ENCODE data around the gene OR2A2. TPM values are rescaled to one million over a fixed set of nuclear protein-coding genes. Genes with fewer than 3 reads are reported as not detected.

OR2A2 gene
- total RNA-seq, 4 donors from 2014 or later, result not detected

- H3K36me3 ChIP-seq, result no peaks in the 10 kb centered on the region
- no peak within 1 kb of the TSS for H3K27ac ChIP-seq
- WGBS, 2 donors (ENCODE audit: low coverage in 1 of 2), result 73 to 79% methylated on average over 1 to 2 of the region's 2 CpGs
- H3K27me3 ChIP-seq, result no peaks in the 10 kb centered on the region
- ATAC-seq, result no peak
- no peak for TF ChIP-seq CTCF (IDR thresholded peaks at IDR 0.05)
- TF ChIP-seq POLR2A (IDR thresholded peaks at IDR 0.05), result no peak
- no peak for TF ChIP-seq EP300 (IDR thresholded peaks at IDR 0.05)
- no peak for TF ChIP-seq POLR2AphosphoS5 (IDR thresholded peaks at IDR 0.05)
- peaks cover 0 to 5% (median 0%) of the 10 kb centered on the region in 3 donors for H3K9me3 ChIP-seq
- H3K4me1 ChIP-seq, result no peaks in the 10 kb centered on the region
- no peak within 1 kb of the TSS for H3K4me3 ChIP-seq
These were observed 23.4 kb upstream of the OR2A2 start, which contains the start of gene OR2A12 for GRCh38 chr7:144085978-144086377. TSS of gene OR2A12 (plus strand) at chr7:144086278. CDS start at chr7:144095108, 8,830 bp downstream.

GRCh38 chr7:144086730-144087129 is 22.7 kb upstream of the OR2A2 start:
- no peak for ATAC-seq
- TF ChIP-seq POLR2A (IDR thresholded peaks at IDR 0.05) (no peak), POLR2AphosphoS5 (IDR thresholded peaks at IDR 0.05) (no peak), EP300 (IDR thresholded peaks at IDR 0.05) (no peak), CTCF (IDR thresholded peaks at IDR 0.05) (no peak)
- Histone ChIP-seq H3K27me3 (no peaks in the 10 kb centered on the region), H3K4me3 (no peak overlapping the region), H3K27ac (no peak overlapping the region), H3K4me1 (no peaks in the 10 kb centered on the region), H3K36me3 (no peaks in the 10 kb centered on the region), H3K9me3 (peaks cover 0 to 8% (median 0%) of the 10 kb centered on the region in 3 donors)
- 47 to 49% methylated on average over 4 of the region's 4 CpGs for WGBS, 2 donors (ENCODE audit: low coverage in 1 of 2)

GRCh38 chr7:144087230-144087629 is 22.2 kb upstream of the OR2A2 start:
- Histone ChIP-seq H3K4me1 (no peaks in the 10 kb centered on the region), H3K4me3 (no peak overlapping the region), H3K36me3 (no peaks in the 10 kb centered on the region), H3K9me3 (peaks cover 0 to 8% (median 0%) of the 10 kb centered on the region in 3 donors), H3K27ac (no peak overlapping the region), H3K27me3 (no peaks in the 10 kb centered on the region)
- TF ChIP-seq POLR2AphosphoS5 (IDR thresholded peaks at IDR 0.05), result no peak
- no peak for TF ChIP-seq POLR2A (IDR thresholded peaks at IDR 0.05)
- no peak for TF ChIP-seq CTCF (IDR thresholded peaks at IDR 0.05)
- no peak for TF ChIP-seq EP300 (IDR thresholded peaks at IDR 0.05)
- WGBS, 2 donors (ENCODE audit: low coverage in 1 of 2), result 62 to 67% methylated on average over 1 of the region's 1 CpG
- no peak for ATAC-seq

GRCh38 chr7:144090667-144091066 is 18.7 kb upstream of the OR2A2 start:
- Histone ChIP-seq H3K27me3 (no peaks in the 10 kb centered on the region), H3K36me3 (no peaks in the 10 kb centered on the region), H3K4me1 (no peaks in the 10 kb centered on the region), H3K27ac (no peak overlapping the region), H3K9me3 (peaks cover 0 to 8% (median 0%) of the 10 kb centered on the region in 3 donors), H3K4me3 (no peak overlapping the region)
- no peak for ATAC-seq
- TF ChIP-seq EP300 (IDR thresholded peaks at IDR 0.05) (no peak), POLR2A (IDR thresholded peaks at IDR 0.05) (no peak), POLR2AphosphoS5 (IDR thresholded peaks at IDR 0.05) (no peak), CTCF (IDR thresholded peaks at IDR 0.05) (no peak)
- 69 to 85% methylated on average over 3 of the region's 3 CpGs for WGBS, 2 donors (ENCODE audit: low coverage in 1 of 2)

- Histone ChIP-seq H3K4me1 (no peaks in the 10 kb centered on the region), H3K27me3 (no peaks in the 10 kb centered on the region), H3K9me3 (no peaks in the 10 kb centered on the region), H3K27ac (no peak overlapping the region), H3K36me3 (no peaks in the 10 kb centered on the region), H3K4me3 (no peak overlapping the region)
- TF ChIP-seq CTCF (IDR thresholded peaks at IDR 0.05) (no peak), EP300 (IDR thresholded peaks at IDR 0.05) (no peak), POLR2AphosphoS5 (IDR thresholded peaks at IDR 0.05) (no peak), POLR2A (IDR thresholded peaks at IDR 0.05) (no peak)
- ATAC-seq, result no peak
These were observed 10.6 kb upstream of the OR2A2 start for GRCh38 chr7:144098776-144099175.

Data from gastroesophageal sphincter (tissue), 4 donors.